ENCODE measurements around the gene HERC2.

DNA sequence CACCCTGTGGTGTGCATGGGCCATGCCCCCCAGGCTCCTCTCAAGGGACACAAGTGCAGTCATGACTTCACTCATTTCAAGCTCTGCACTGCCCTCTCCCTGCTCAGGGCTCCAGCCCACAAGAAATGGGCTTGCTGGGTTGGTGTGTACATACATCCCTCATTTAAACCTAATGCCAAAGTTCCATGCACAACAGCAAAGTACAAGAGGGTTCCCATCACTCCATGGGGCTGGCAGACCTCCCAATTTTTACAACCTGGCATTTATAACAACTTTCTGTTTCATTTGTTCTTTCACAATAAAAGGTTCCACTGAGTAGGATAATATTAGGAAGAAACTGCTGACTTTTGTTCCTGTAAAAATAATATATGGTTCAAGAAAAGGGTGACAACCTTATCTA is 54.3 kb downstream of the HERC2 start:
- TF ChIP-seq CTCF (IDR thresholded peaks at IDR 0.05) (no peak), ZFX (IDR thresholded peaks at IDR 0.05; ENCODE audit: borderline replicate concordance) (no peak)
